22Rv1 (cell line): ENCODE data around the gene BCOR.

ENCODE experiments used
- CTCF ChIP-seq: fragments of 450-650 bp; IDR thresholded peaks from 2 replicates; pipeline ENCODE4 v1.5.1; 2017; ENCODE audit warnings: mild to moderate bottlenecking
- ZFX ChIP-seq: fragments of 450-650 bp; IDR thresholded peaks from 2 replicates; pipeline ENCODE4 v1.6.1; 2017; ENCODE audit warnings: antibody characterized with exemption, borderline replicate concordance

GRCh38 chrX:40103565-40104323 lies 6.0 kb upstream of the BCOR start:
- TF ChIP-seq CTCF (no peak), ZFX (no peak)
